Measurements from ENCODE around the gene LCOR.
A peak's percentile ranks its signal among the peaks of the same experiment; 100 is the strongest.

Gene LCOR

GRCh38 chr10:96820765-96821164, 11.3 kb upstream of the LCOR start:
- no peaks in the 10 kb centered on the region for H3K27me3 ChIP-seq (ENCODE audit: control insufficient read depth in 5 of 5, insufficient read depth in 4 of 5, low read length in 5 of 5)
- H3K4me1 ChIP-seq (ENCODE audit: control insufficient read depth in 5 of 5, insufficient read depth in 5 of 5, low read length in 5 of 5): no peaks in the 10 kb centered on the region
- no peaks in the 10 kb centered on the region for H3K36me3 ChIP-seq (ENCODE audit: control insufficient read depth in 5 of 5, insufficient read depth in 5 of 5, low read length in 5 of 5)
- H3K27ac ChIP-seq (ENCODE audit: low read depth, low read length): no peak overlapping the region
- H3K9me3 ChIP-seq (ENCODE audit: control insufficient read depth in 5 of 5, low read length in 5 of 5): no peaks in the 10 kb centered on the region
- no peak overlapping the region for H3K4me3 ChIP-seq (ENCODE audit: low read depth in 1 of 5, low read length in 5 of 5)
- no peak overlapping the region for H3K9ac ChIP-seq (ENCODE audit: low read length in 5 of 5)

GRCh38 chr10:96826438-96826837, 5.7 kb upstream of the LCOR start:
- Histone ChIP-seq H3K9ac (ENCODE audit: low read length in 5 of 5) (no peak overlapping the region), H3K36me3 (ENCODE audit: control insufficient read depth in 5 of 5, insufficient read depth in 5 of 5, low read length in 5 of 5) (no peaks in the 10 kb centered on the region), H3K27ac (ENCODE audit: low read depth, low read length) (no peak overlapping the region), H3K9me3 (ENCODE audit: control insufficient read depth in 5 of 5, low read length in 5 of 5) (no peaks in the 10 kb centered on the region), H3K4me3 (ENCODE audit: low read depth in 1 of 5, low read length in 5 of 5) (no peak overlapping the region), H3K27me3 (ENCODE audit: control insufficient read depth in 5 of 5, insufficient read depth in 4 of 5, low read length in 5 of 5) (no peaks in the 10 kb centered on the region), H3K4me1 (ENCODE audit: control insufficient read depth in 5 of 5, insufficient read depth in 5 of 5, low read length in 5 of 5) (peaks cover 0 to 6% (median 4%) of the 10 kb centered on the region in 5 donors)

GRCh38 chr10:96828609-96829008, 3.5 kb upstream of the LCOR start:
- H3K27ac ChIP-seq (ENCODE audit: low read depth, low read length): no peak overlapping the region
- H3K9me3 ChIP-seq (ENCODE audit: control insufficient read depth in 5 of 5, low read length in 5 of 5): no peaks in the 10 kb centered on the region
- no peak overlapping the region for H3K4me3 ChIP-seq (ENCODE audit: low read depth in 1 of 5, low read length in 5 of 5)
- no peaks in the 10 kb centered on the region for H3K36me3 ChIP-seq (ENCODE audit: control insufficient read depth in 5 of 5, insufficient read depth in 5 of 5, low read length in 5 of 5)
- H3K4me1 ChIP-seq (ENCODE audit: control insufficient read depth in 5 of 5, insufficient read depth in 5 of 5, low read length in 5 of 5): peaks cover 0 to 10% (median 9%) of the 10 kb centered on the region in 5 donors
- H3K9ac ChIP-seq (ENCODE audit: low read length in 5 of 5): no peak overlapping the region
- no peaks in the 10 kb centered on the region for H3K27me3 ChIP-seq (ENCODE audit: control insufficient read depth in 5 of 5, insufficient read depth in 4 of 5, low read length in 5 of 5)

DNA sequence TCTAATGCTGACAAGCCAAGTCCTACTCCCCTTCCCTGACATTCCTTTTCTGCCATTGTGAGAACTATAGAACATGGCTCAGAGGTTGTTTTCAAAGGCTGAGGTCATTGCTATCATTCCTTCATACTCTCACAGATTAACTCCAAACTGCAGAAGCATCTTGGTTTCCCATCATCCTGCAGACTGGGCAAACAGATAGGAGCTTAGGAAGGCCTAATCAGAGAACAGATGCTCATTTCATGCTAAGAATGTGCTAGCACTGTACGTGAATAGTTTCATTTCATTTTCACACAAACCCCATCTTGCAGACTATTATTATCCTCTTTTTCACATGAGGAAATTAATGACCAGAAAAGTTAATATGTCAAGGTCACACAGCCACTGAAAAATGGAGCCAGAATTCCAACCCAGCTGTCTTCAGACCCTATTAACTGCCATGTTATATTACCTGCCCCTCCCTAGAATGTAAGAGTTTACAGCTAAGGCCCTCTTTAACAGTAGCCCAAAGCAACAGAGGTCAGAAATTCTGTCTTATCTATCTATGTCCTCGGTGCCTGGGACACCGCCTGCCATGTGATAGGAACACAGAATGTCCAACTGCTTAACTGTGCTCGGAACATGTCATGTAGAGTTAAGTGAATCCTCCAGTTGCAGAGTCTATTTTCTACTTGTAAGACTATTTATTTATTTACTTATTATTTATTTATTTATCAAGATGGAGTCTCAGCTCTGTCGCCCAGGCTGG, 2.9 kb upstream of the LCOR start:
- H3K36me3 ChIP-seq (ENCODE audit: control insufficient read depth in 5 of 5, insufficient read depth in 5 of 5, low read length in 5 of 5): no peaks in the 10 kb centered on the region
- H3K27me3 ChIP-seq (ENCODE audit: control insufficient read depth in 5 of 5, insufficient read depth in 4 of 5, low read length in 5 of 5): no peaks in the 10 kb centered on the region
- peaks cover 0 to 16% (median 15%) of the 10 kb centered on the region in 5 donors for H3K4me1 ChIP-seq (ENCODE audit: control insufficient read depth in 5 of 5, insufficient read depth in 5 of 5, low read length in 5 of 5)
- H3K9ac ChIP-seq (ENCODE audit: low read length in 5 of 5): no peak overlapping the region
- H3K9me3 ChIP-seq (ENCODE audit: control insufficient read depth in 5 of 5, low read length in 5 of 5): no peaks in the 10 kb centered on the region
- H3K27ac ChIP-seq (ENCODE audit: low read depth, low read length): no peak overlapping the region
- no peak overlapping the region for H3K4me3 ChIP-seq (ENCODE audit: low read depth in 1 of 5, low read length in 5 of 5)

- Histone ChIP-seq H3K4me1 (ENCODE audit: control insufficient read depth in 5 of 5, insufficient read depth in 5 of 5, low read length in 5 of 5) (peaks cover 0 to 21% (median 18%) of the 10 kb centered on the region in 5 donors), H3K27me3 (ENCODE audit: control insufficient read depth in 5 of 5, insufficient read depth in 4 of 5, low read length in 5 of 5) (no peaks in the 10 kb centered on the region), H3K4me3 (ENCODE audit: low read depth in 1 of 5, low read length in 5 of 5) (no peak overlapping the region), H3K9me3 (ENCODE audit: control insufficient read depth in 5 of 5, low read length in 5 of 5) (no peaks in the 10 kb centered on the region), H3K36me3 (ENCODE audit: control insufficient read depth in 5 of 5, insufficient read depth in 5 of 5, low read length in 5 of 5) (no peaks in the 10 kb centered on the region), H3K27ac (ENCODE audit: low read depth, low read length) (peak overlapping the region; percentile 92), H3K9ac (ENCODE audit: low read length in 5 of 5) (no peak overlapping the region)
These were observed 1.4 kb upstream of the LCOR start for GRCh38 chr10:96830511-96831199.

GRCh38 chr10:96831200-96831866, 765 bp upstream of the LCOR start:
- no peaks in the 10 kb centered on the region for H3K27me3 ChIP-seq (ENCODE audit: control insufficient read depth in 5 of 5, insufficient read depth in 4 of 5, low read length in 5 of 5)
- peak overlapping the region; percentile 92 for H3K27ac ChIP-seq (ENCODE audit: low read depth, low read length)
- peak overlapping the region; percentile 3 to 79 (median 60) for H3K9ac ChIP-seq (ENCODE audit: low read length in 5 of 5)
- no peaks in the 10 kb centered on the region for H3K9me3 ChIP-seq (ENCODE audit: control insufficient read depth in 5 of 5, low read length in 5 of 5)
- H3K4me1 ChIP-seq (ENCODE audit: control insufficient read depth in 5 of 5, insufficient read depth in 5 of 5, low read length in 5 of 5): peaks cover 0 to 28% (median 25%) of the 10 kb centered on the region in 5 donors
- peak overlapping the region; percentile 64 to 90 (median 69) for H3K4me3 ChIP-seq (ENCODE audit: low read depth in 1 of 5, low read length in 5 of 5)
- H3K36me3 ChIP-seq (ENCODE audit: control insufficient read depth in 5 of 5, insufficient read depth in 5 of 5, low read length in 5 of 5): no peaks in the 10 kb centered on the region

DNA sequence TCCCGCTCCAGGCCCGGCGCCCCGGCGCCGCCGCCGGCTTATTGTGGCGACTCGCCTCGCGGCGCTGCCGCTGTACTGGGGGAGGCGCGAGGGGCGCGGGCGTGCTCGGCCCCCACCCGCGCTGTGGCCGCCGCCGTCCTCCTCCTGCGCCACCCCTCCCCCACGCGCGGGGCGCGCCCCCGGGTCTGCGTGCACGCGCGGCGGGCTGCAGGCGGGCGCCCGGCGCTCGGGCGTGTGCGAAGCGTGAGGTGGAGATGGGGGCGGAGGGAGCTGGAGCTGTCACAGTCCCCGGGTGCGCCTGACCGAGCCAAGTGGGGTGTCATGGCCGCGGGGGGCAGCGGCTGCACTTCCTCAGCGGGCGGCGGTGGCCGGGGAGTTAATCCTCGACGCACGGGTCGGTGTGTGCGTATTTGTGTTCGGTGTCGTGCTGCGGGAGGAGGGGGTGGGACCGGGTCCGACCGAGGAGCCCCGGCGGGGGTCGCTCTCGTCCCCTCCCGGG, 672 bp downstream of the LCOR start:
- no peaks in the 10 kb centered on the region for H3K27me3 ChIP-seq (ENCODE audit: control insufficient read depth in 5 of 5, insufficient read depth in 4 of 5, low read length in 5 of 5)
- peak overlapping the region in 4 of 5 donors; percentile 76 to 91 (median 89) for H3K4me3 ChIP-seq (ENCODE audit: low read depth in 1 of 5, low read length in 5 of 5)
- no peaks in the 10 kb centered on the region for H3K36me3 ChIP-seq (ENCODE audit: control insufficient read depth in 5 of 5, insufficient read depth in 5 of 5, low read length in 5 of 5)
- H3K27ac ChIP-seq (ENCODE audit: low read depth, low read length): peak overlapping the region; percentile 73
- H3K9ac ChIP-seq (ENCODE audit: low read length in 5 of 5): peak overlapping the region in 4 of 5 donors; percentile 73 to 82 (median 78)
- H3K9me3 ChIP-seq (ENCODE audit: control insufficient read depth in 5 of 5, low read length in 5 of 5): no peaks in the 10 kb centered on the region
- peaks cover 0 to 33% (median 29%) of the 10 kb centered on the region in 5 donors for H3K4me1 ChIP-seq (ENCODE audit: control insufficient read depth in 5 of 5, insufficient read depth in 5 of 5, low read length in 5 of 5)

GRCh38 chr10:96833220-96834001, 1.3 kb downstream of the LCOR start:
- no peaks in the 10 kb centered on the region for H3K36me3 ChIP-seq (ENCODE audit: control insufficient read depth in 5 of 5, insufficient read depth in 5 of 5, low read length in 5 of 5)
- H3K9ac ChIP-seq (ENCODE audit: low read length in 5 of 5): peak overlapping the region in 4 of 5 donors; percentile 73 to 82 (median 78)
- H3K4me3 ChIP-seq (ENCODE audit: low read depth in 1 of 5, low read length in 5 of 5): peak overlapping the region; percentile 76 to 91 (median 88)
- peaks cover 0 to 33% (median 29%) of the 10 kb centered on the region in 5 donors for H3K4me1 ChIP-seq (ENCODE audit: control insufficient read depth in 5 of 5, insufficient read depth in 5 of 5, low read length in 5 of 5)
- H3K27ac ChIP-seq (ENCODE audit: low read depth, low read length): peak overlapping the region; percentile 73
- H3K27me3 ChIP-seq (ENCODE audit: control insufficient read depth in 5 of 5, insufficient read depth in 4 of 5, low read length in 5 of 5): no peaks in the 10 kb centered on the region
- no peaks in the 10 kb centered on the region for H3K9me3 ChIP-seq (ENCODE audit: control insufficient read depth in 5 of 5, low read length in 5 of 5)

DNA sequence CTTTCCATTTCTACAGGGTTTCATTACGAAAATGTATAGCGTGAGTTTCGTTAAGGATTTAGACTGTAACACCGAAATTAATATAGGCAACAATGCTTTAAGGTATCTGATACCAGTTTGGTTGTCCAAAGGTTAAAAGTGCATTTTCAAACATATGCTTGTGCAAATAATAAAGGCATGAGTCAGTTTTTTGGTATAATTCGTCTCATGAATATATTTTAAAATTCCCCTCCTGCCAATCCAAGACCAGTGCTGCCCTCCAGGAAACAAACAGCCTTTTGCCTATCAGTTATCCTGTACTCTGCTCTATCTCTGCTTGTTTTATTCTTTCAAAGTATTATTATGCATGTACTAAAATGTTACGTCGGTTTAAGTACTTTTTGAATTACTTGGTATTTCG, 2.0 kb downstream of the LCOR start:
- H3K36me3 ChIP-seq (ENCODE audit: control insufficient read depth in 5 of 5, insufficient read depth in 5 of 5, low read length in 5 of 5): no peaks in the 10 kb centered on the region
- peaks cover 0 to 33% (median 29%) of the 10 kb centered on the region in 5 donors for H3K4me1 ChIP-seq (ENCODE audit: control insufficient read depth in 5 of 5, insufficient read depth in 5 of 5, low read length in 5 of 5)
- H3K27ac ChIP-seq (ENCODE audit: low read depth, low read length): no peak overlapping the region
- H3K27me3 ChIP-seq (ENCODE audit: control insufficient read depth in 5 of 5, insufficient read depth in 4 of 5, low read length in 5 of 5): no peaks in the 10 kb centered on the region
- peak overlapping the region; percentile 76 to 91 (median 88) for H3K4me3 ChIP-seq (ENCODE audit: low read depth in 1 of 5, low read length in 5 of 5)
- H3K9ac ChIP-seq (ENCODE audit: low read length in 5 of 5): peak overlapping the region in 1 of 5 donors; percentile 82
- H3K9me3 ChIP-seq (ENCODE audit: control insufficient read depth in 5 of 5, low read length in 5 of 5): no peaks in the 10 kb centered on the region

All from subcutaneous abdominal adipose tissue (tissue), 5 donors.